Measurements from ENCODE around the gene FANCI.

Gene FANCI

GRCh38 chr15:89330119-89330518 lies 86.3 kb downstream of the FANCI start:
- TF ChIP-seq CTCF (IDR thresholded peaks at IDR 0.05; ENCODE audit: insufficient read depth, low read length, poor library complexity, severe bottlenecking): no peak
- Histone ChIP-seq H3K36me3 (ENCODE audit: control insufficient read depth, insufficient read depth, low read length) (peaks cover 45% of the 10 kb centered on the region), H3K4me3 (replicated peaks; ENCODE audit: low read depth, low read length) (no peak overlapping the region), H3K27me3 (replicated peaks; ENCODE audit: control insufficient read depth, insufficient read depth, low read length) (no peaks in the 10 kb centered on the region)
- no peak for DNase-seq (ENCODE audit: extremely low read depth, insufficient read length)

GRCh38 chr15:89330881-89331595 lies 87.3 kb downstream of the FANCI start:
- Histone ChIP-seq H3K27me3 (replicated peaks; ENCODE audit: control insufficient read depth, insufficient read depth, low read length) (no peaks in the 10 kb centered on the region), H3K4me3 (replicated peaks; ENCODE audit: low read depth, low read length) (no peak overlapping the region), H3K36me3 (ENCODE audit: control insufficient read depth, insufficient read depth, low read length) (peaks cover 38% of the 10 kb centered on the region)
- no peak for DNase-seq (ENCODE audit: extremely low read depth, insufficient read length)
- no peak for TF ChIP-seq CTCF (IDR thresholded peaks at IDR 0.05; ENCODE audit: insufficient read depth, low read length, poor library complexity, severe bottlenecking)

- H3K4me3 ChIP-seq (replicated peaks; ENCODE audit: low read depth, low read length): no peak overlapping the region; the same call in 1 of the 2 replicates
- peaks cover 26% of the 10 kb centered on the region for H3K36me3 ChIP-seq (ENCODE audit: control insufficient read depth, insufficient read depth, low read length)
- no peaks in the 10 kb centered on the region for H3K27me3 ChIP-seq (replicated peaks; ENCODE audit: control insufficient read depth, insufficient read depth, low read length)
- TF ChIP-seq CTCF (IDR thresholded peaks at IDR 0.05; ENCODE audit: insufficient read depth, low read length, poor library complexity, severe bottlenecking): peak; percentile 57
- no peak for DNase-seq (ENCODE audit: extremely low read depth, insufficient read length)
These were observed 88.7 kb downstream of the FANCI start for GRCh38 chr15:89332446-89332845.

- Histone ChIP-seq H3K36me3 (ENCODE audit: control insufficient read depth, insufficient read depth, low read length) (peaks cover 24% of the 10 kb centered on the region), H3K4me3 (replicated peaks; ENCODE audit: low read depth, low read length) (peak overlapping the region; percentile 80), H3K27me3 (replicated peaks; ENCODE audit: control insufficient read depth, insufficient read depth, low read length) (no peaks in the 10 kb centered on the region)
- TF ChIP-seq CTCF (IDR thresholded peaks at IDR 0.05; ENCODE audit: insufficient read depth, low read length, poor library complexity, severe bottlenecking): no peak
- peak; percentile 32 for DNase-seq (ENCODE audit: extremely low read depth, insufficient read length)
These were observed 89.5 kb downstream of the FANCI start for GRCh38 chr15:89333011-89333860.

GRCh38 chr15:89333959-89334509 lies 90.3 kb downstream of the FANCI start:
- no peak for DNase-seq (ENCODE audit: extremely low read depth, insufficient read length)
- Histone ChIP-seq H3K27me3 (replicated peaks; ENCODE audit: control insufficient read depth, insufficient read depth, low read length) (no peaks in the 10 kb centered on the region), H3K4me3 (replicated peaks; ENCODE audit: low read depth, low read length) (peak overlapping the region; percentile 80), H3K36me3 (ENCODE audit: control insufficient read depth, insufficient read depth, low read length) (peaks cover 17% of the 10 kb centered on the region)
- TF ChIP-seq CTCF (IDR thresholded peaks at IDR 0.05; ENCODE audit: insufficient read depth, low read length, poor library complexity, severe bottlenecking): no peak
